NCI-H187 (cell line): ENCODE results near the gene MON2.
A peak's percentile ranks its signal among the peaks of the same experiment; 100 is the strongest.
"Not testable (repeated sequence)": the region's sequence is repeated elsewhere in the genome, so short reads cannot be mapped to it uniquely, and the experiment has no call there.

Source experiments
- DNase-seq, 2 experiments: peaks; one replicate each; lab custom pipeline; 2025; lab: John Stamatoyannopoulos, UW

MON2 gene

GRCh38 chr12:62552906-62553556, 86.4 kb downstream of the MON2 start:
- DNase-seq, result no peak

- not testable (repeated sequence) for DNase-seq
Observed at GRCh38 chr12:62559366-62559765, 92.7 kb downstream of the MON2 start.

GRCh38 chr12:62562846-62563245, 96.2 kb downstream of the MON2 start:
- DNase-seq, result no peak

- DNase-seq, result no peak
Observed at GRCh38 chr12:62575036-62575435, 108.4 kb downstream of the MON2 start.

- DNase-seq, result no peak
Observed at GRCh38 chr12:62576503-62576902, 109.9 kb downstream of the MON2 start.

GRCh38 chr12:62578726-62579125, 112.1 kb downstream of the MON2 start:
- DNase-seq, result no peak

- DNase-seq, result no peak
Observed at GRCh38 chr12:62581288-62582064, 114.8 kb downstream of the MON2 start.

- DNase-seq, result no peak
Observed at GRCh38 chr12:62582065-62582366, 115.4 kb downstream of the MON2 start.

- DNase-seq, result no peak
Observed at GRCh38 chr12:62584619-62585018, 118.0 kb downstream of the MON2 start.

GRCh38 chr12:62586850-62587249, 120.2 kb downstream of the MON2 start:
- DNase-seq, result no peak

GRCh38 chr12:62588916-62589315, 122.3 kb downstream of the MON2 start:
- no peak for DNase-seq

- DNase-seq, result no peak
Observed at GRCh38 chr12:62597253-62597652, 130.6 kb downstream of the MON2 start.

GRCh38 chr12:62598846-62599245, 132.2 kb downstream of the MON2 start:
- no peak for DNase-seq

GRCh38 chr12:62599854-62600437, 133.3 kb downstream of the MON2 start:
- no peak for DNase-seq

GRCh38 chr12:62601765-62602164, 135.1 kb downstream of the MON2 start:
- no peak for DNase-seq

- DNase-seq, result peak; percentile 91 to 94
Observed at GRCh38 chr12:62602255-62603060, 135.8 kb downstream of the MON2 start.

GRCh38 chr12:62603061-62603810, 136.6 kb downstream of the MON2 start:
- DNase-seq, result peak; percentile 72 to 82

GRCh38 chr12:62603811-62604098, 137.1 kb downstream of the MON2 start:
- DNase-seq, result no peak

- no peak for DNase-seq
Observed at GRCh38 chr12:62604373-62604772, 137.7 kb downstream of the MON2 start.

- DNase-seq, result no peak
Observed at GRCh38 chr12:62604871-62605270, 138.2 kb downstream of the MON2 start.

GRCh38 chr12:62605981-62606380, 139.4 kb downstream of the MON2 start:
- peak; percentile 49 to 58 for DNase-seq

GRCh38 chr12:62606654-62607053, 140.0 kb downstream of the MON2 start:
- DNase-seq, result no peak
